Measurements from ENCODE around the gene TSPOAP1.

TSPOAP1 gene

GRCh38 chr17:58301504-58302150 is 27.0 kb downstream of the TSPOAP1 start:
- no peak for DNase-seq

- no peak for DNase-seq
Observed at GRCh38 chr17:58300336-58300735, 28.3 kb downstream of the TSPOAP1 start.

- no peak for DNase-seq
Observed at GRCh38 chr17:58294034-58294433, 34.6 kb downstream of the TSPOAP1 start.

- no peak for DNase-seq
Observed at GRCh38 chr17:58291246-58291645, 37.3 kb downstream of the TSPOAP1 start.

GRCh38 chr17:58289869-58290268 is 38.7 kb downstream of the TSPOAP1 start:
- DNase-seq = no peak

- no peak for DNase-seq
Observed at GRCh38 chr17:58285422-58285810, 43.2 kb downstream of the TSPOAP1 start.

GRCh38 chr17:58284613-58285421 is 43.8 kb downstream of the TSPOAP1 start:
- no peak for DNase-seq

- DNase-seq = no peak
Observed at GRCh38 chr17:58283674-58284612, 44.7 kb downstream of the TSPOAP1 start.

- no peak for DNase-seq
Observed at GRCh38 chr17:58282442-58282841, 46.2 kb downstream of the TSPOAP1 start.

GRCh38 chr17:58281511-58282011 is 47.0 kb downstream of the TSPOAP1 start:
- DNase-seq = no peak

GRCh38 chr17:58280480-58281217 is 47.9 kb downstream of the TSPOAP1 start, which contains the start of gene MPO:
Gene MPO, minus strand, starts transcription at chr17:58280935. Its CDS starts 177 bp downstream, at chr17:58280758.
- DNase-seq = no peak

- no peak for DNase-seq
Observed at GRCh38 chr17:58279736-58280479, 48.7 kb downstream of the TSPOAP1 start.

GRCh38 chr17:58279016-58279711 is 49.4 kb downstream of the TSPOAP1 start:
- DNase-seq = no peak

GRCh38 chr17:58278661-58279015 is 50.0 kb downstream of the TSPOAP1 start:
- no peak for DNase-seq

GRCh38 chr17:58277802-58278595 is 50.6 kb downstream of the TSPOAP1 start:
- no peak for DNase-seq

GRCh38 chr17:58277107-58277801 is 51.3 kb downstream of the TSPOAP1 start:
- no peak for DNase-seq

GRCh38 chr17:58276423-58276822 is 52.2 kb downstream of the TSPOAP1 start:
- no peak for DNase-seq

- DNase-seq = no peak
Observed at GRCh38 chr17:58275417-58275816, 53.2 kb downstream of the TSPOAP1 start.

- no peak for DNase-seq
Observed at GRCh38 chr17:58273453-58274104, 55.0 kb downstream of the TSPOAP1 start.

All from SHP77 treated with DMSO at 0.1 percent for 48 hours (cell line).